NCI-H524 treated with DMSO at 0.1 percent for 48 hours (cell line): ENCODE data around the gene SUGP1.
"Not testable (repeated sequence)": the region's sequence is repeated elsewhere in the genome, so short reads cannot be mapped to it uniquely, and the experiment has no call there.

Source experiments
- DNase-seq: peaks from one replicate; lab custom pipeline; 2025; lab: John Stamatoyannopoulos, UW

Gene SUGP1

DNA sequence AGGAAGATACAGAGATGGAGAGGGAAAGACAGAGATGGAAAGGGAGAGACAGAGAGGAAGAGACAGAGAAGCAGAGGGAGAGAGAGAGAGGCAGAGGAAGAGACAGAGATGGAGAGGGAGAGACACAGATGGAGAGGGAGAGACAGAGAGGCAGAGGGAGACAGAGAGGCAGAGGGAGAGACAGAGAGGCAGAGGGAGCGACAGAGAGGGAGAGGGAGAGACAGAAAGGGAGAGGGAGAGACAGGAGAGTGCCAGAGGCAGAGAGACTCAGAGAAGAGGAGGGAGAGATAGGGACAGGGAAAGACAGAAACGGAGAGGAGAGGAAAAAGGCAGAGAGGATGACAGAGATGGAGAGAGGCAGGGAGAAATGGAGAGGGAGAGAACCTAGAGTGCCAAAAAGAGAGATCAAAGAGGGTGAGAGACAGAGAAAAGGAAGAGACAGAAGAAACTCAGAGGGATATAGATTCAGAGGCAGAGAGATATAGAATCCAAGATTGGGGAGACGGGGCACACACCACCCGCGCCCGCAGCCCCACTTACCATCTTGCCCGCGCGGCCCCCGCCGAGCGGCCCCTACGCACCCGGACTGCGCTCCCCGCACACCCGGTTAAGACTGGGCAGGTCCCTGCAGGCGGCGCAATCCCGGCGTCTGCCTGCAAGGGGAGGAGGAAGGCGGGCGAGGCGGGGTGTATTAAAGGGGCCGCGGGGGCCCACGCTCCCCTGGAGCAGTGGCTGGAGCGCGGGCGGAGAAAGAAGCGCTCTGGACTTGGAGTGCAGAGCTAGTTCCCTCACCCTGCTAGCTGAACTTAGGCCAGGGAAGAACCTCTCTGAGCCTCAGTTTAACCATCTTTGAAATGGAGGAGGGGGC is 57.9 kb downstream of the SUGP1 start:
- DNase-seq = no peak

DNA sequence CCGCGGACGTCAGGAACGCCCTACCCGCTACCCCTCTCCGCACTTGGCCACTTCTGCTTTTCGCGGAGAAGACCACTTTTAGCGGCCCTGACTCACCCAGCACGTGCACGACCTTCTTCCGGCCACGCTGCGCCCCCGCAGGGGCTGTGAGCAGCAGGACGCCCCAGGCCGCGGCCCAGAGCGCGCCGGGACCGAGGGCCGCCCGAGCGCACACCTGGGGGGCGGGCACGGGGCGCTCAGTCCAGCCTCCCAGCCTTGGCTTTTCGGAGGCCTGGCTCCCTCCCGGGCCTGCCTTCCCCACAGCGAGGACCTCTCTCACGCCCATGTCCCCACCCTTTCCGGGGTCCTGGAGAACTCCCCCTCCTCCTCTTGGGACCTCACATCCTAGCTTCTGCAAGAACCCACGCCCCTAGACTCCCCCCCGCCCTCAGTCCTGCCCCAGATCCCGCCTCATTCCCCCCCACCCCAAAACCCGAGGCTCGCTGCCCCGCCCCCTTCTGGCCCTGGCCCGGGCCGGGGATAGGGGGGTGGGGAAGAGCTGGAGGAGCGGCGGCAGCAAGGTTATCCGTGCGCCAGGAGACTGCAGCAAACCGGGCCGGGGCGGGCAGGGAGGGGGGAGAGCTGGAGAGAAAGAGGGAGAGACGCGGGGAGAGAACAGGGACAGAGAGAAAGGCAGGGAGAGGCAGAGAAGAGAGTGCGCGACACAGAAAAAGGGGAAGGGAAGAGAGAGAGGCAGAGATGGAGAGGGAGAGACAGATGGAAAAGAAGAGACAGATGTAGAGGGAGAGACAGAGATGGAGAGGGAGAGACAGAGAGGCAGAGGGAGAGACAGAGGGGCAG is 58.7 kb downstream of the SUGP1 start:
- DNase-seq = no peak

DNA sequence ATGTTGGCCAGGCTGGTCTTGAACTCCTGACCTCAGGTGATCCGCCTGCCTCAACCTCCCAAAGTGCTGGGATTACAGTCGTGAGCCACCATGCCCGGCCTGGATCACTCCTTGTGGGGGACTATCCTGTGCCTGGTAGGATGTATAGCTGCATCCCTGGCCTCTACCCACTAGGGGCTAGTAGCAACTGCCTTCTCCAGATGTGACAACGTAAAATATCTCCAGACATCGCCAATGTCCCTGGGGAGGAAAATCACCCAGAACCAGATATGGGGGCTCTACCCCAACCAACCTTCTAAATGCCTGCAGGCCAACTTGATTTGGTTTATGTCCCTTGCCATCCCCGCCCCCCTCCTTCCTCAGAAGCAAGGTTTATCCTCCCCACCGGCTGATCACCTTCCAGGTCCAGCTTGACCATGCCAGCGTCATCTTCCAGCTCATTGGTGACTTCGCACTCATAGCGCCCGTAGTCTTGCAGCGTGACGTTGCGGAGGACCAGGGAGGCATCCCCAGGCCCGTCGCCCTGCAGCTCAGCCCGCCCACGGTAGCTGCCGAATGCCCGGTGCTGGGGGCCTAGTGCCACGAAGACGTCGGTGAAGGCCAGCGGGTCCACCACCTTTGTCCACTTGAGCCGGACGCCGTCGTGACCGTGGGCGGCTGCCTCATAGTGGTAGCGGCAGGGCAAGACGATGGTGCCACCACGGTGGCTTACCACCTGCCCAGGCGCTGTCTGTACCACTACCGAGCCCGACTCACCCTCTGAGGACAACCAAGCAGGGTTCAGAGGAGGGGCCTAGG is 59.7 kb downstream of the SUGP1 start:
- no peak for DNase-seq

DNA sequence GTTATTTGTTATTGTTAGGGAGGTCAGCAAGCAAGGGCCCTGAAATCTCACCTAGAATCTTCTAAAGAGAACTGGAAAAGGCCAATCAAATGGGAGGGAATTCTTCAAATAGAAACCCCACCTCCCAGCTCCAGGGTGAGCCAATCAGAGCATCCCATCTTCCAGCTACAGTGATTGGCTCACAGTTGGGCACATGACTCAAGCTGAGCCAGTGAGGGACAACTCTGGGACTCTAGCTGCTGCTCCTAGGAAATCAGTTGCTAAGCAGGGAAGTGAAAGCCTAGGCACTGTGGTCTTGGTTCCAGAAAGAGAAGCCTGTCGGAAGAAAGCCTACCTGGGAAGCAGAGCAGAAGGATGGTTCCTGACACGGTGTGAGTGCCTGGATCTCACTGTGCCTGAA is 60.6 kb downstream of the SUGP1 start:
- peak; percentile 56 for DNase-seq

DNA sequence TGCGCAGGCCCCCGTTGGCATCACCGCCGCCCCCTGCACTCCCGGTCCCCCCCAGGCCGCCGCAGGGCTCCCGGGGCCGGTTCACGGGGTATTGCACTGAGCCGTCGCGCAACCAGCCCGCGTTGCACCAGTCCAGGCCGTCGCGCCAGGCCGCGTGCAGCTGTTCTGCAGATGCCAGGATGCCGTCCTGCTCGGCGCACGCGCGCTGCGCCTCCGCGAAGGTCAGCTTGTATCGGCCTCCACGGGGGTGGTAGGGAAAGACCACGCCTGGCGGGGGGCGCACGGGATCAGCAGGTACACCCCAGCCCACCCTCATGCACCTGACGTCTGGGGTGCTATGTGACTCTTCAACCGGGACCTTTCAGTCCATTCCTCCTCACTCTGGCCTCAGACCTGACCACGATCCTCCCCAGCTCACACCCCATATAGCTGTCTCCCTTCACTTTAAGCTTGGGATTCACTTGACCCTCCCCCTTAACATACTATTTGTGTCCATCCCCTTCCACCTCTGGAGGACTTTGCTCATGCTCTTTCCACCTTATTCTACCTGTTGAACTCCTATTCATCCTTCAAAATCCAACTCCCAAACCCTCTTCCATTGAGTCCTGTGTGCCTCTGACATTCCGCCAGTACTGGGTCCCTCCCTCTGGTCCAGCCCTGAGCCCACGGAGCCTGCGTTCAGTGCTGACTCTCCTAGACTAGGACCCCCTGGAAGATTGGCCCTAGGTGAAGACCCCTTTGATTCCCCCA is 61.5 kb downstream of the SUGP1 start:
- DNase-seq = no peak

GRCh38 chr19:19257836-19258588 is 62.3 kb downstream of the SUGP1 start:
- DNase-seq = no peak

GRCh38 chr19:19257137-19257536 is 63.2 kb downstream of the SUGP1 start:
- no peak for DNase-seq

GRCh38 chr19:19256072-19256969 is 64.0 kb downstream of the SUGP1 start:
- DNase-seq = no peak

DNA sequence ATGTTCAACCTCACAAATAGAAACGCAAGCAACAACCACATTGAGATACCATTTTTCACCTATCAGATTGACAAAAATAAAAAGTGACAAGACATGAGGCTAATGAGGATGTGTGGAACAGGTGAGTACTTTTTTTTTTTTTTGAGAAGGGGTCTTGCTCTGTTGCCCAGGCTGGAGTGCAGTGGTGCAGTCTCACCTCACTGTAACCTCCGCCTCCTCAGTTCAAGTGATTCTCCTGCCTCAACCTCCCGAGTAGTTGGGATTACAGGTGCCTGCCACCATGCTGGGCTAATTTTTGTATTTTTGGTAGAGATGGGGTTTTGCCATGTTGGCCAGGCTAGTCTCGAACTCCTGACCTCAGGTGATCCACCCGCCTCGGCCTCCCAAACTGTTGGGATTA is 66.9 kb downstream of the SUGP1 start:
- DNase-seq = not testable (repeated sequence)

DNA sequence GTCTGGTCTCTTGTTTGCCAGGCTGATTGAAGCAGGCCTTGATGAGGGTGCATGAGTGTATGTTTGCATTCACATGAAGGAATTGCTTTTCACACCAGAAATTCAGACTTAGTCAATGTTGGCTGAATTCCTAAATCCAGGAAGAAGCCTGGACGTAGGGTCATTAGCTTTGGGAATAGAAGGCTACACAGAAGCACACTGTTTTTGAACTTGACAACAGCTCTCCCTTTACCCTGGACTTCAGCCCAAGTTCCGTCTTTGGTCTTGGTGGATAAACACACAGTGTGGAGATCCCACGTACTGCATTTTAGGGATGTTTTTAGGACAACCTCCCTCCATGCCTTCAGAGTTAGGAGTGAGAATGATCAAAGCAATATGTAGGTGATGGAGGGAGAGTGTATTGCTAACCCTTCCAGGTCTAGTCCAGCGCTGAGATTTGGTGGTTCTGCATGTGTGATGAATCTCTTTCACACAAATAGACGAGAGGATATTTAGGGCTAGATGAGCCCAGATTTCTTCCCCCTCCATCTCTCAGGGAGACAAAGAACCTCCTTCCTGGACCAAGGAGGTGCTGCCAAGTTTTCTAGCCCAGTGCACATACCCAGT is 70.0 kb downstream of the SUGP1 start:
- DNase-seq = no peak

DNA sequence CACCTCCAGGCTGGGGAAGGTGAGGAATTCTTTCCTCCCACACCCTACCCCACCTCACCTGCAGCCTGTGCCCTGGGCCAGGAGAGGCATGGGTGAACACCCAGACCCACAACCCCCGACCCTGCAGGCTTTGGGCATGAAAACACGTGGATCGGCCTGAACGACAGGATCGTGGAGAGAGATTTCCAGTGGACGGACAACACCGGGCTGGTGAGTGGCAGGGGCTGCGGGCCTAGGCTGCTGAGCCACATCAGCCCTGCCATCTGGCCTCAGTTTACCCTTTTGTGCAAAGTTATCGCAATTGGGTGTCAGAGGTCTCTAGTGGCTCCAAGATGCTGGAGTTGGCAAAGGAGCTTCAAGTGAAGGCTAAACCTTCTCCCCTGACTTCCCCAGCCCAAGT is 79.8 kb downstream of the SUGP1 start:
- DNase-seq = no peak

DNA sequence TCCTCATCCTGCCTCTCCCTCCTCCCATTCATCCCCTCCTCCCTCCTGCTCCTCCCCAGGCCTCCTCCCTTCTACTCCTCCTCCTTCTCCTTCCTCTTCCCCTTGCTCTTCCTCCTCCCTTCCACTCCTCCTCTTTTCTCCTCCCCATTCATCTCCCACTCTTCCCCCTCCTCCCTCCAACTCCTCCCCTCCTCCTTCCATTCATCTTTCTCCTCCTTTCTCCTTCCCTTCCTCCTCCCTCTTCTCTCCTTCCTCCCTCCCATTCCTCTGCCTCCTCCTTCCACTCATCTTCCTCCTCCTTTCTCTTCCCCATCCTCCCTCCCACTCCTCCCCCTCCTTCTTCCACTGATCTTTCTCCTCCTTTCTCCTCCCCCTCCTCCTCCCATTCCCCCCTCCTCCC is 80.6 kb downstream of the SUGP1 start:
- DNase-seq = no peak

- DNase-seq = no peak
Observed at GRCh38 chr19:19238126-19238894, 82.0 kb downstream of the SUGP1 start.

- no peak for DNase-seq
Observed at GRCh38 chr19:19236173-19236572, 84.1 kb downstream of the SUGP1 start.

DNA sequence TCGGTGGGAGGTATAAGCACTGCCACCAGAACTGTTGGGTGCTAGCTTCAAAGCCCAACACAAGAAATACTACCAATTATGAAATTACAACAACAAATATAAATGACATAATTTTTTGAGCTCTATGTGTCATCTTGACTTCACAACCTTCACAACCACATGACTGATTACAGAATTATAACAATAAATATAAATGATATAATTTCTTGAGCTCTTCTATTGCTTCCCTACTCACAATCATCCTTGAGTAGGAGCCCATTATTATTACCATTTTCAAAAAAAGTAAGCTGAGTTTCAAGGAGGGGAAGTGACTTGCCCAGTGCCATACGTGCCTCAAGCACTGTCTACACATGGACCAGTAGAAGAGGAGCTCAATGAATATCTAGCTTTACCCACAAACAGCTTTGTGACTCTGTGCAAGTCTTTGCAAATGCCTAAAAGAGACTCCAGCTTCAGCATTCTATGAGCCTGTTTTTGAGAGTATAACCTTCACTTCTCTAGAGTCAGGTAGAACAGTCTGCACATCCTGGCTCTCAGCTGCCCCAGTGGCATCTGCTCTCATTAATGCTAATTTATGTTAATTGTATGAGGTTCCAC is 86.0 kb downstream of the SUGP1 start:
- DNase-seq = no peak

- DNase-seq = peak; percentile 61
Observed at GRCh38 chr19:19232261-19232721, 88.0 kb downstream of the SUGP1 start.

- peak; percentile 65 for DNase-seq
Observed at GRCh38 chr19:19230999-19231398, 89.3 kb downstream of the SUGP1 start.

DNA sequence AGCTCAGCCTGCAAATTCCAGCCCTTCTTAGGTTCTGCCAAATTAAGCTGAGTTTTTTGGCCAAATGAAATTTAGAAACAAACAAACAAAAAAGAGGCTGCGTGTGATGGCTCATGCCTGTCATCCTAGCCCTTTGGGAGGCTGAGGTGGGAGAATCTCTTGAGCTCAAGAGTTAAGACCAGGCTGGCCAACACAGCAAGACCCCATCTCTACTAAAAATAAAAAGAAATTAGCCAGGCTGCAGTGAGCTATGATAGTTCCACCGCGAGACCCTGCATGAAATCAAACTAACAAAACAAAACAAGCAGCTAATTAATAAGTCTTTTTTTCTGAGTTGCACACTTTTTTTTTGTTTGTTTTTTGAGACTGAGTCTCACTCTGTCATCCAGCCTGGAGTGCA is 90.6 kb downstream of the SUGP1 start:
- DNase-seq = no peak
